ENCODE measurements around the gene GALNT14.

- TF ChIP-seq, protein P1, sequence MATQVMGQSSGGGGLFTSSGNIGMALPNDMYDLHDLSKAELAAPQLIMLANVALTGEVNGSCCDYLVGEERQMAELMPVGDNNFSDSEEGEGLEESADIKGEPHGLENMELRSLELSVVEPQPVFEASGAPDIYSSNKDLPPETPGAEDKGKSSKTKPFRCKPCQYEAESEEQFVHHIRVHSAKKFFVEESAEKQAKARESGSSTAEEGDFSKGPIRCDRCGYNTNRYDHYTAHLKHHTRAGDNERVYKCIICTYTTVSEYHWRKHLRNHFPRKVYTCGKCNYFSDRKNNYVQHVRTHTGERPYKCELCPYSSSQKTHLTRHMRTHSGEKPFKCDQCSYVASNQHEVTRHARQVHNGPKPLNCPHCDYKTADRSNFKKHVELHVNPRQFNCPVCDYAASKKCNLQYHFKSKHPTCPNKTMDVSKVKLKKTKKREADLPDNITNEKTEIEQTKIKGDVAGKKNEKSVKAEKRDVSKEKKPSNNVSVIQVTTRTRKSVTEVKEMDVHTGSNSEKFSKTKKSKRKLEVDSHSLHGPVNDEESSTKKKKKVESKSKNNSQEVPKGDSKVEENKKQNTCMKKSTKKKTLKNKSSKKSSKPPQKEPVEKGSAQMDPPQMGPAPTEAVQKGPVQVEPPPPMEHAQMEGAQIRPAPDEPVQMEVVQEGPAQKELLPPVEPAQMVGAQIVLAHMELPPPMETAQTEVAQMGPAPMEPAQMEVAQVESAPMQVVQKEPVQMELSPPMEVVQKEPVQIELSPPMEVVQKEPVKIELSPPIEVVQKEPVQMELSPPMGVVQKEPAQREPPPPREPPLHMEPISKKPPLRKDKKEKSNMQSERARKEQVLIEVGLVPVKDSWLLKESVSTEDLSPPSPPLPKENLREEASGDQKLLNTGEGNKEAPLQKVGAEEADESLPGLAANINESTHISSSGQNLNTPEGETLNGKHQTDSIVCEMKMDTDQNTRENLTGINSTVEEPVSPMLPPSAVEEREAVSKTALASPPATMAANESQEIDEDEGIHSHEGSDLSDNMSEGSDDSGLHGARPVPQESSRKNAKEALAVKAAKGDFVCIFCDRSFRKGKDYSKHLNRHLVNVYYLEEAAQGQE (IDR thresholded peaks at IDR 0.05; ENCODE audit: borderline replicate concordance) = no peak
- TF ChIP-seq, protein P1 (CRISPR knock-in tag; IDR thresholded peaks at IDR 0.05; ENCODE audit: low read depth) = no peak
- no peak for TF ChIP-seq ZNF785 (CRISPR knock-in tag; IDR thresholded peaks at IDR 0.05)
- TF ChIP-seq, protein P2, sequence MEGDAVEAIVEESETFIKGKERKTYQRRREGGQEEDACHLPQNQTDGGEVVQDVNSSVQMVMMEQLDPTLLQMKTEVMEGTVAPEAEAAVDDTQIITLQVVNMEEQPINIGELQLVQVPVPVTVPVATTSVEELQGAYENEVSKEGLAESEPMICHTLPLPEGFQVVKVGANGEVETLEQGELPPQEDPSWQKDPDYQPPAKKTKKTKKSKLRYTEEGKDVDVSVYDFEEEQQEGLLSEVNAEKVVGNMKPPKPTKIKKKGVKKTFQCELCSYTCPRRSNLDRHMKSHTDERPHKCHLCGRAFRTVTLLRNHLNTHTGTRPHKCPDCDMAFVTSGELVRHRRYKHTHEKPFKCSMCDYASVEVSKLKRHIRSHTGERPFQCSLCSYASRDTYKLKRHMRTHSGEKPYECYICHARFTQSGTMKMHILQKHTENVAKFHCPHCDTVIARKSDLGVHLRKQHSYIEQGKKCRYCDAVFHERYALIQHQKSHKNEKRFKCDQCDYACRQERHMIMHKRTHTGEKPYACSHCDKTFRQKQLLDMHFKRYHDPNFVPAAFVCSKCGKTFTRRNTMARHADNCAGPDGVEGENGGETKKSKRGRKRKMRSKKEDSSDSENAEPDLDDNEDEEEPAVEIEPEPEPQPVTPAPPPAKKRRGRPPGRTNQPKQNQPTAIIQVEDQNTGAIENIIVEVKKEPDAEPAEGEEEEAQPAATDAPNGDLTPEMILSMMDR (IDR thresholded peaks at IDR 0.05 in 2 of 3, conservative IDR thresholded peaks at IDR 0.05 in 1 of 3; ENCODE audit: insufficient read depth in 2 of 3, low read depth in 1 of 3, low read length in 3 of 3) = no peak
- TF ChIP-seq CREB3 (tag; conservative IDR thresholded peaks at IDR 0.05; ENCODE audit: low read depth) = no peak
- TF ChIP-seq PHF8 (IDR thresholded peaks at IDR 0.05; ENCODE audit: borderline replicate concordance, low read length) = no peak
- no peak for TF ChIP-seq ZNF75A (CRISPR knock-in tag; IDR thresholded peaks at IDR 0.05)
- no peak for TF ChIP-seq ZNF695 (CRISPR knock-in tag; IDR thresholded peaks at IDR 0.05)
- no peak for TF ChIP-seq HNRNPK (IDR thresholded peaks at IDR 0.05; ENCODE audit: low read depth, low read length, poor library complexity, severe bottlenecking)
- no peak for TF ChIP-seq FOXK2 (conservative IDR thresholded peaks at IDR 0.05 in 1 of 2, IDR thresholded peaks at IDR 0.05 in 1 of 2; ENCODE audit: low read depth in 2 of 2)
- no peak for TF ChIP-seq PRPF4 (IDR thresholded peaks at IDR 0.05; ENCODE audit: insufficient read depth, low read depth, low read length, poor library complexity, severe bottlenecking)
- TF ChIP-seq CHD4 (IDR thresholded peaks at IDR 0.05; ENCODE audit: insufficient read depth, insufficient replicate concordance, low read depth, low read length, poor library complexity, severe bottlenecking) = no peak
These were observed 48.6 kb downstream of the GALNT14 start for GRCh38 chr2:31089645-31090044.
